GM18519 (cell line): ENCODE data around the gene MAP3K20.
"Not testable (repeated sequence)": the region's sequence is repeated elsewhere in the genome, so short reads cannot be mapped to it uniquely, and the experiment has no call there.

Experiments used
- ATAC-seq: cut with Tn5 transposase; IDR thresholded peaks from one replicate; pipeline ENCODE4 v1.9.1; 2021; ENCODE audit warnings: mild to moderate bottlenecking, moderate library complexity; ENCODE audit not compliant: unreplicated experiment, low FRiP score

MAP3K20 gene

GRCh38 chr2:173075781-173076580, at the start of gene MAP3K20:
MAP3K20 (plus strand) TSS chr2:173075846; CDS start chr2:173091032, 15,186 bp downstream.
- peak; percentile 33 for ATAC-seq

- no peak for ATAC-seq
Measured at GRCh38 chr2:173026479-173026878, 49.2 kb upstream of the MAP3K20 start.

GRCh38 chr2:173027181-173028128, 48.2 kb upstream of the MAP3K20 start:
- ATAC-seq = no peak

- no peak for ATAC-seq
Measured at GRCh38 chr2:173028141-173028540, 47.5 kb upstream of the MAP3K20 start.

- ATAC-seq = no peak
Measured at GRCh38 chr2:173028671-173029070, 47.0 kb upstream of the MAP3K20 start.

GRCh38 chr2:173030561-173031490, 44.8 kb upstream of the MAP3K20 start:
- no peak for ATAC-seq

GRCh38 chr2:173032032-173032431, 43.6 kb upstream of the MAP3K20 start:
- no peak for ATAC-seq

GRCh38 chr2:173033084-173033483, 42.6 kb upstream of the MAP3K20 start:
- no peak for ATAC-seq

- ATAC-seq = no peak
Measured at GRCh38 chr2:173034143-173034542, 41.5 kb upstream of the MAP3K20 start.

- no peak for ATAC-seq
Measured at GRCh38 chr2:173037245-173038120, 38.2 kb upstream of the MAP3K20 start.

GRCh38 chr2:173038257-173038656, 37.4 kb upstream of the MAP3K20 start:
- ATAC-seq = not testable (repeated sequence)

GRCh38 chr2:173040729-173041128, 34.9 kb upstream of the MAP3K20 start:
- ATAC-seq = no peak

- ATAC-seq = no peak
Measured at GRCh38 chr2:173043476-173043875, 32.2 kb upstream of the MAP3K20 start.

- ATAC-seq = no peak
Measured at GRCh38 chr2:173043897-173044519, 31.6 kb upstream of the MAP3K20 start.

- ATAC-seq = no peak
Measured at GRCh38 chr2:173044686-173045085, 31.0 kb upstream of the MAP3K20 start.

GRCh38 chr2:173045181-173045580, 30.5 kb upstream of the MAP3K20 start:
- no peak for ATAC-seq

- no peak for ATAC-seq
Measured at GRCh38 chr2:173048522-173048896, 27.1 kb upstream of the MAP3K20 start.

- ATAC-seq = peak; percentile 85
Measured at GRCh38 chr2:173048897-173049661, 26.6 kb upstream of the MAP3K20 start.
